Measurements from ENCODE around the gene STXBP2. TPM values are rescaled to one million over a fixed set of nuclear protein-coding genes. Genes with fewer than 3 reads are reported as not detected.

Gene STXBP2
- total and polyA plus RNA-seq, 9 of the 15 experiments (the other 6 are each of a cell fraction or from before 2014, with no cell fraction given), result 2.5 to 163 (median 71.3) TPM

DNA sequence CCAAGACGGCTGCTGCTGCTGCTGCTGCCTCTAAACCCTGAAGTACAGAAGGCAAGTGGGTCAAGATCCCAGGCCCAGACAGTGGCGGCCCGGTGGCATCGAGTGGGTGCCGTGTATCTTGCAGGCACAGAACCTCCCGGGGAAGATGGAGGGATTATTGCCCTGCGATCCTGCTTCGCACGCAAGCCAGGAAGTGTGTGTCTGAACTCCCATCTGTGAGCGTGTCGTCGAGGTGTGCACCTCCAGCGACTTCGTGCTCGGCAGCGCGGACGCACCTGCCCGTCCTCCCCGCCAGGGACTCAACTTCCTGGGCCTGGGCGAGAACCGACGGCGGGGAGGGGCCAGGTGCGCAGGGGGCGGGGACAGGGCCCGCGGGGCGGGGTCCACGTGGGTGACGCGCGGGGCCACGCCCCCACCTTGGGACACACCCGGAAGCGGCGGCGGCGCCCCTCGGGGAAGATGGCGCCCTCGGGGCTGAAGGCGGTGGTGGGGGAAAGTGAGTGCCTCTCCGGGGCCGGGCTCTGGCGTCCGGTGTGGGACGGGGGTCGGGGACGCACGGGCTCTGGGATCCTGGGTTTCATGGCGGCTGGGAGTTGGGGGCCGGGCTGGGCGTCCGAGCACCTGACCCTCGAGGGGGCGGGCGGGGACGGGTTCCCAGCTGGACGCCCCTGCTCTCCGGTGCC is at the start of gene STXBP2 (continued):
- TF ChIP-seq BCLAF1 (IDR thresholded peaks at IDR 0.05; ENCODE audit: borderline replicate concordance in 1 of 2, control insufficient read depth in 1 of 2, low read depth in 2 of 2, low read length in 1 of 2), result no peak
- no peak for TF ChIP-seq ZNF561 (CRISPR knock-in tag; conservative IDR thresholded peaks at IDR 0.05)
- TF ChIP-seq SRSF9 (IDR thresholded peaks at IDR 0.05; ENCODE audit: borderline replicate concordance, low read depth, low read length), result no peak
- TF ChIP-seq, protein P1, sequence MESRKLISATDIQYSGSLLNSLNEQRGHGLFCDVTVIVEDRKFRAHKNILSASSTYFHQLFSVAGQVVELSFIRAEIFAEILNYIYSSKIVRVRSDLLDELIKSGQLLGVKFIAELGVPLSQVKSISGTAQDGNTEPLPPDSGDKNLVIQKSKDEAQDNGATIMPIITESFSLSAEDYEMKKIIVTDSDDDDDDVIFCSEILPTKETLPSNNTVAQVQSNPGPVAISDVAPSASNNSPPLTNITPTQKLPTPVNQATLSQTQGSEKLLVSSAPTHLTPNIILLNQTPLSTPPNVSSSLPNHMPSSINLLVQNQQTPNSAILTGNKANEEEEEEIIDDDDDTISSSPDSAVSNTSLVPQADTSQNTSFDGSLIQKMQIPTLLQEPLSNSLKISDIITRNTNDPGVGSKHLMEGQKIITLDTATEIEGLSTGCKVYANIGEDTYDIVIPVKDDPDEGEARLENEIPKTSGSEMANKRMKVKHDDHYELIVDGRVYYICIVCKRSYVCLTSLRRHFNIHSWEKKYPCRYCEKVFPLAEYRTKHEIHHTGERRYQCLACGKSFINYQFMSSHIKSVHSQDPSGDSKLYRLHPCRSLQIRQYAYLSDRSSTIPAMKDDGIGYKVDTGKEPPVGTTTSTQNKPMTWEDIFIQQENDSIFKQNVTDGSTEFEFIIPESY (CRISPR knock-in tag; IDR thresholded peaks at IDR 0.05), result no peak; the same call in 1 of the 2 replicates
- peak in 1 of 2 experiments; percentile 91; a peak in 1 of 3 replicates for TF ChIP-seq CBX3 (IDR thresholded peaks at IDR 0.05; ENCODE audit: borderline replicate concordance in 1 of 2, low read length in 2 of 2)
- TF ChIP-seq, protein P2, sequence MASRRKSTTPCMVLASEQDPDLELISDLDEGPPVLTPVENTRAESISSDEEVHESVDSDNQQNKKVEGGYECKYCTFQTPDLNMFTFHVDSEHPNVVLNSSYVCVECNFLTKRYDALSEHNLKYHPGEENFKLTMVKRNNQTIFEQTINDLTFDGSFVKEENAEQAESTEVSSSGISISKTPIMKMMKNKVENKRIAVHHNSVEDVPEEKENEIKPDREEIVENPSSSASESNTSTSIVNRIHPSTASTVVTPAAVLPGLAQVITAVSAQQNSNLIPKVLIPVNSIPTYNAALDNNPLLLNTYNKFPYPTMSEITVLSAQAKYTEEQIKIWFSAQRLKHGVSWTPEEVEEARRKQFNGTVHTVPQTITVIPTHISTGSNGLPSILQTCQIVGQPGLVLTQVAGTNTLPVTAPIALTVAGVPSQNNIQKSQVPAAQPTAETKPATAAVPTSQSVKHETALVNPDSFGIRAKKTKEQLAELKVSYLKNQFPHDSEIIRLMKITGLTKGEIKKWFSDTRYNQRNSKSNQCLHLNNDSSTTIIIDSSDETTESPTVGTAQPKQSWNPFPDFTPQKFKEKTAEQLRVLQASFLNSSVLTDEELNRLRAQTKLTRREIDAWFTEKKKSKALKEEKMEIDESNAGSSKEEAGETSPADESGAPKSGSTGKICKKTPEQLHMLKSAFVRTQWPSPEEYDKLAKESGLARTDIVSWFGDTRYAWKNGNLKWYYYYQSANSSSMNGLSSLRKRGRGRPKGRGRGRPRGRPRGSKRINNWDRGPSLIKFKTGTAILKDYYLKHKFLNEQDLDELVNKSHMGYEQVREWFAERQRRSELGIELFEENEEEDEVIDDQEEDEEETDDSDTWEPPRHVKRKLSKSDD (conservative IDR thresholded peaks at IDR 0.05; ENCODE audit: low read length), result no peak
- TF ChIP-seq ZNF408 (CRISPR knock-in tag; IDR thresholded peaks at IDR 0.05; ENCODE audit: low read depth), result no peak
- no peak for TF ChIP-seq PREB (CRISPR knock-in tag; IDR thresholded peaks at IDR 0.05)
- TF ChIP-seq HEY1 (CRISPR knock-in tag; IDR thresholded peaks at IDR 0.05; ENCODE audit: borderline replicate concordance), result no peak
- peak; percentile 62 for TF ChIP-seq TAF9B (IDR thresholded peaks at IDR 0.05; ENCODE audit: partially characterized antibody)
- TF ChIP-seq CHD4 (IDR thresholded peaks at IDR 0.05; ENCODE audit: insufficient read depth, insufficient replicate concordance, low read depth, low read length, poor library complexity, severe bottlenecking), result no peak
- TF ChIP-seq ID3 (CRISPR knock-in tag; IDR thresholded peaks at IDR 0.05), result no peak
- no peak for TF ChIP-seq ID3 (tag; IDR thresholded peaks at IDR 0.05)
- TF ChIP-seq SPI1 (IDR thresholded peaks at IDR 0.05; ENCODE audit: borderline replicate concordance, low read depth, low read length), result no peak
- TF ChIP-seq ZC3H8 (IDR thresholded peaks at IDR 0.05), result no peak
- TF ChIP-seq RBM14 (IDR thresholded peaks at IDR 0.05; ENCODE audit: borderline replicate concordance, insufficient read depth, low read depth, low read length), result no peak
- TF ChIP-seq POLR3G (IDR thresholded peaks at IDR 0.05; ENCODE audit: extremely low read depth, insufficient read length, insufficient replicate concordance), result no peak
